Immature natural killer cell (primary cell): Measurements from ENCODE around the gene FGGY. TPM values are rescaled to one million over a fixed set of nuclear protein-coding genes. Genes with fewer than 3 reads are reported as not detected.

Experiments used
- DNase-seq, 3 donors: peaks; one replicate each; pipeline ENCODE4 v3.0.0; 2022; ENCODE audit warnings: mixed read lengths in 1 of 3
- H3K27ac Mint-ChIP-seq, 6 donors: one replicate each; pipeline ENCODE4 v1.8.0; 2020; ENCODE audit warnings: mixed read lengths in 6 of 6, mild to moderate bottlenecking in 5 of 6, inconsistent platforms in 4 of 6, moderate library complexity in 3 of 6
- H3K27me3 Mint-ChIP-seq, 3 donors: one replicate each; pipeline ENCODE4 v1.8.0; 2020 to 2021; ENCODE audit warnings: low read depth in 3 of 3, mild to moderate bottlenecking in 3 of 3, mixed read lengths in 3 of 3, moderate library complexity in 3 of 3, inconsistent platforms in 1 of 3
- H3K36me3 Mint-ChIP-seq, 3 donors: one replicate each; pipeline ENCODE4 v1.8.0; 2020; ENCODE audit warnings: mixed read lengths in 3 of 3, inconsistent platforms in 2 of 3, mild to moderate bottlenecking in 2 of 3
- H3K4me1 Mint-ChIP-seq, 2 donors: one replicate each; pipeline ENCODE4 v1.8.0; 2020; ENCODE audit warnings: inconsistent platforms in 2 of 2, mild to moderate bottlenecking in 2 of 2, mixed read lengths in 2 of 2, moderate library complexity in 1 of 2
- H3K4me3 Mint-ChIP-seq, 5 donors: one replicate each; pipeline ENCODE4 v1.8.0; 2020; ENCODE audit warnings: mild to moderate bottlenecking in 5 of 5, mixed read lengths in 5 of 5, inconsistent platforms in 3 of 5, moderate library complexity in 3 of 5
- H3K9me3 Mint-ChIP-seq, 6 donors: one replicate each; pipeline ENCODE4 v1.8.0; 2020; ENCODE audit warnings: mild to moderate bottlenecking in 6 of 6, mixed read lengths in 6 of 6, inconsistent platforms in 4 of 6, moderate library complexity in 3 of 6
- polyA plus RNA-seq, 3 donors: library from polyadenylated mRNA; unstranded; fragments of 300-500 nt; fragmentation: Illumina TruSeq; gene quantifications; one replicate each; pipeline ENCODE4 v1.2.3, GENCODE V29; 2021

Gene FGGY
- polyA plus RNA-seq, 3 donors from 2014 or later: 4.0 to 8.4 (median 5.1) TPM

DNA sequence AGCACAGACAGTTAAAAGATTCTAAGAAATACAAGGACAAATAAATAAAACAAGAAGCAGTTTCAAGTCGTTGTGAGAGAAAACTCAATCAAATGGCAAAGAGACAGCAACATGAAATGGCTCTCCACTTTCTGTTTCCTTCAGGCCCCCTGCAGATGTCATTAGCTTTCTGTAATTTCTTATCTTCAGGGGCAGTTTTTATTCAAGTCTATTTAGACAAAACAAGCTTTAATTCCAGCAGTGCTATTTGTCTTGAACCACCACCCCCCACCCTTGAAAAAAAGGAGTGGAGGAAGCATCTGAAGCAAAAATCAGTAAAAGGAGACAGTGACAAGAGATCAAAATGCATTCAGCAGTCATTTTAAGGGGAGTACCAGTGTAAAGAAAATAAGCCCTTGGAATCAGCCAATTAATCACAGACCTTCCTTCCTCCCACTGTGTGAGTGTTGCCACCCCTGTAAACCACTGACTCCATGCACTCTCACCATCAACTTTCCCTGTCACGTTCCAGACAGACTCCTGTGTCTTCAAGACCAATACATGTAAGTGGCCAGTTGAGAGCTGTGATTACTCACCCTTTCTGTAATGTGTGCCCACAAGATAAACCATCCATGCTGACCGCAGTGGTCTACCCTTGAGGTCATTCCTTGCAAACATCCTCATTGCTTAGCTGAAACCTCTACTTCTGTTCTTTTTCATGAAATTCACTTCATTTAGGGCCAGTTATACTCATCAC is 381.8 kb downstream of the FGGY start:
- Mint-ChIP-seq H3K4me1 (no peaks in the 10 kb centered on the region), H3K9me3 (no peaks in the 10 kb centered on the region), H3K36me3 (peaks cover 0 to 10% (median 0%) of the 10 kb centered on the region in 3 donors), H3K27ac (no peak overlapping the region), H3K4me3 (no peak overlapping the region), H3K27me3 (peaks cover 0 to 2% (median 0%) of the 10 kb centered on the region in 3 donors)
- DNase-seq: no peak

DNA sequence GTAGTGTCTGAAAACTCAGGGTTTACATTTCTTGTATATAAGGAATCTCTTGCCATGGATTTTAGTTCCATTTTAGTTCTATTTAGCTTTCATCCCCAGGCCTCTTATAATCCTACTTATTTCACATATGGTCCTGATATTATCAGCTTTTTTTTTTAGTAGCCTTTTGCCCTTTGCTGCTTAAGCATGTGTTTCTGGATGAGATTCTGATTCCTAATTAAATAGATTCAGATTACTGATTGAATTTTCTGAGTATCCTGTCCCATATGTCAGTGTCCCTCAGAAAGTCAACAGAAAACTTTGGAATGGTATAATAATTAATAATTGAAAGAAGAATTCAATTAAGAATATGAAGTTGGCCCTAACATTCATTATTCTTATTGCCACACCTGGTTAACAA is 383.1 kb downstream of the FGGY start:
- no peaks in the 10 kb centered on the region for H3K4me1 Mint-ChIP-seq
- DNase-seq: no peak
- no peaks in the 10 kb centered on the region for H3K9me3 Mint-ChIP-seq
- H3K27ac Mint-ChIP-seq: no peak overlapping the region
- peaks cover 0 to 2% (median 0%) of the 10 kb centered on the region in 3 donors for H3K27me3 Mint-ChIP-seq
- no peak overlapping the region for H3K4me3 Mint-ChIP-seq
- peaks cover 0 to 4% (median 0%) of the 10 kb centered on the region in 3 donors for H3K36me3 Mint-ChIP-seq

DNA sequence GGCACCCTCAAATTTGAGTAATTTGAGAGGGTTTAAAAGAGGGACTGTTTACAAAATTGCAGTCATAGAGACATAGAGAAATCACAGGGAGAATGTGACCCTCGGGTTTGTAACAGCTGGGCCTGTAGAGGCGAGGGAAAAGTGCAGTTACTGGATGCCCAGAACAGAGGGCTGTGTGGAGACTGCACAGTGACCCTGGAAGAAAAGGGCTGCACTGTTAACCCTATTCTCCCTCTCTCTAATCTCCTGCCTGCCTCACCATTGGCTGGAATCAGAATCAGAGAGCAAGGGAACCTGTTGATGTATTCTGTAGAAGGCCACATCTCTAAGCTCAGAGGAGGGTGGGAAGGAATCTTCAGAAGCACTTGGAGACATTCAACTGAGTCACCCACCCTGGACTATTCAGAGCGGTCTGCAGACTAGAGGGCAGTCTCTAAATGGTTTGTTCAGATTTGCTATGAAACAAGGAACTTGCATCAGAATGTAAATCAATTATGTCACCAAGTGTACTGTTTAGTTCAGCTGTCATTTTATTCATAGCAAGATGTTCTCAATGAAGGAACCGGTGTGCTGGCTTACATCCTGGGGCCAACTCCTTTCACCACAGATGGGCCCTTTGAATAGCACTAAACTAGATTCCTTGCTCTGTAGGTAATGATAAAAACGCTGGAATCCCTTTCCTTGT is 385.6 kb downstream of the FGGY start:
- Mint-ChIP-seq H3K27me3 (peaks cover 0 to 2% (median 0%) of the 10 kb centered on the region in 3 donors), H3K4me3 (no peak overlapping the region), H3K27ac (no peak overlapping the region), H3K9me3 (no peaks in the 10 kb centered on the region), H3K36me3 (peaks cover 0 to 4% (median 0%) of the 10 kb centered on the region in 3 donors), H3K4me1 (no peaks in the 10 kb centered on the region)
- no peak for DNase-seq

DNA sequence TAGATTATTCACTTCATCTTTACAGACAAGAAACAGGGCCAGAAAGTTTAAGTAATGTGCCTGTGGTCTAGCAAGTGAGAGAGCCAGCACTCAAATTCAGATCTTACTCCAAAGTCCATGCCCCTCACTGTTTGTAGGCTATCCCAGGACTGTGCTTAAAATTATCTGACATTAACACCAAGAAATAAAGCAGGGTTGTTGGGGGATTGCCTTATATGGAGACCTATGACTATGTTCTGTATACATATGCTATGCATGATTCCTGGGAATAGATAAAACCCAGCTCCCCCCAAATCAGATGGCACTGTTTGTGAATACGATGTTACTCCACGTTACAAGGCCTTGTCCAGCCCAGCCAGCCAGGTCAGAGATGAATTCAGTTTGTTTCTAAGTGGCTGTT is 386.3 kb downstream of the FGGY start:
- H3K4me3 Mint-ChIP-seq: no peak overlapping the region
- no peak for DNase-seq
- no peak overlapping the region for H3K27ac Mint-ChIP-seq
- no peaks in the 10 kb centered on the region for H3K9me3 Mint-ChIP-seq
- peaks cover 0 to 2% (median 0%) of the 10 kb centered on the region in 3 donors for H3K27me3 Mint-ChIP-seq
- no peaks in the 10 kb centered on the region for H3K4me1 Mint-ChIP-seq
- H3K36me3 Mint-ChIP-seq: no peaks in the 10 kb centered on the region

DNA sequence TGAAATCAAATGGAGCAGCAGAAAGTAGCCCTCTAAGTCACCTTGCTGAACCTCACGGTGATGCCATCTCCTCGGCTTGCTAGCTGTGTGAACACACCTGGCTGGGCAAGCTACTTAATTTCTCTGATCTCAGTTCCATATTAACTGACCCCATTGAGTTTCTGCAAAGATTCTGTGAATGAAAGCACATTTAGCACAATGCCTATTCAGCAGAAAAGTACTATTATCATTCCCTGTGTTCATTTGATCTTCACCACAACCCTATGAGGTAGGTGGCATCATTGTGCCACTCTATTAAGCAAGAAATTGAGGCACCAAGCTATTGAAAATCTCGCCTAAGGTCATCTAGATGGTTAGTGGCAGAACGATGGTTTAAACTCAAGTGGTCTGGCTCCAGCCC is 387.8 kb downstream of the FGGY start:
- H3K4me1 Mint-ChIP-seq: no peaks in the 10 kb centered on the region
- peaks cover 0 to 4% (median 4%) of the 10 kb centered on the region in 3 donors for H3K36me3 Mint-ChIP-seq
- H3K4me3 Mint-ChIP-seq: no peak overlapping the region
- H3K27me3 Mint-ChIP-seq: no peaks in the 10 kb centered on the region
- DNase-seq: no peak
- no peak overlapping the region for H3K27ac Mint-ChIP-seq
- peaks cover 0 to 2% (median 0%) of the 10 kb centered on the region in 6 donors for H3K9me3 Mint-ChIP-seq

DNA sequence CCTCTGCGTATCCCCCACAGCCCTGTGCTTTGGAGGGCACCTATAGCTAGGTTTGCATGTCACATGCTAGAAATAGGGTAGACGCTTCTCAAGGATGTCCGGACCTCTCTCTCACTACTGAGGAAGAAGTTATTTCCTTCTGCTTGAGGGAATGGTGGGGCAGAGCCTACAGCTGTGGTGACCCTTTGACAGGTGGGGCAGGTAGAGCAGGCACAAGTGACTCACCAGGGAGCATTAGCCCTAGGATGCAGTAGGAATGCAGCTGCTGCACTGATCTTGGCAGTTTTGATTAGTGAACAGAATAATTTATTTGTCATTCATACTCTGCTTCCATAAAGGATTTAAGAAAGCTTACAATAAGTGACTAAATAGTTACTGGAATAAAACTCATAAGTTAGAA is 388.2 kb downstream of the FGGY start:
- Mint-ChIP-seq H3K27me3 (no peaks in the 10 kb centered on the region), H3K36me3 (peaks cover 0 to 4% (median 4%) of the 10 kb centered on the region in 3 donors), H3K27ac (no peak overlapping the region), H3K4me1 (no peaks in the 10 kb centered on the region), H3K4me3 (no peak overlapping the region), H3K9me3 (peaks cover 0 to 2% (median 0%) of the 10 kb centered on the region in 6 donors)
- DNase-seq: no peak

DNA sequence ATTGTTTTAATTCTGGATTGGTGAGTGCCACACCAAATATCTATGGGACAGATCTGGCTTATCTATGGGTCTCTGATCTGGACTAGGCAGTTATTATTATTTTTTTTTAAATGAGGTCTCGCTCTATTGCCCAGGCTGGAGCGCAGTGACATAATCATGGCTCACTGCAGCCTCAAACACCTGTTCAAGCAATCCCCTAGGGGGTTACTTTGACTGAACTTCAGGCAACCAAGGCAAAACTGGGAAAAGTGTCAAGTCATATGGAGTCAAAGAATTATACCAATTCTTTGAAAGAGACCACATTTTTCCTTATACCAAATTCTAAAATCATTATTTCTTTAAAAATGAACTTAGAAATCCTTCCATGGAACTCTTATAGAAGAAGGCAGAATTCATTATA is 388.8 kb downstream of the FGGY start:
- H3K36me3 Mint-ChIP-seq: peaks cover 0 to 4% (median 4%) of the 10 kb centered on the region in 3 donors
- peaks cover 0 to 2% (median 0%) of the 10 kb centered on the region in 6 donors for H3K9me3 Mint-ChIP-seq
- no peak overlapping the region for H3K27ac Mint-ChIP-seq
- no peaks in the 10 kb centered on the region for H3K4me1 Mint-ChIP-seq
- no peaks in the 10 kb centered on the region for H3K27me3 Mint-ChIP-seq
- no peak overlapping the region for H3K4me3 Mint-ChIP-seq
- no peak for DNase-seq

DNA sequence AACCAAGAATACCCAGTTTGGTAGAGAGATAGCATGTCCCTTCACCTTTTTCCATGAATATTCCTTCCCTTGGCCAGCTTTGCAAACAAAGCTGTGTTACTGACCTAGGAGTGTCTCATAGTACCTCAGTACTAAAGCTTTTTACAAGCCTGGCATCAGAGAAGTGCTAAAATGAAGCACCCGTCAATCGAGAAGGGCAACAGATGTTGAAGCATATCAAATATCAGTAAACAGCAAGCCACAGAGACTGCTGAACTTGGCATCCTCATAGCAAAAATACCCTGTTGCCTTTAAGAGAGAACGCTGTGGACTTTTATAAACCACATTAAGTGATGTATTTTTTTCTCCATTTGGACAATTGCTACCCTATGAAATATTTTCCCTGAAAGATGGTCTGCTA is 389.3 kb downstream of the FGGY start:
- H3K4me3 Mint-ChIP-seq: no peak overlapping the region
- no peak overlapping the region for H3K27ac Mint-ChIP-seq
- no peaks in the 10 kb centered on the region for H3K4me1 Mint-ChIP-seq
- H3K27me3 Mint-ChIP-seq: no peaks in the 10 kb centered on the region
- peaks cover 0 to 4% (median 4%) of the 10 kb centered on the region in 3 donors for H3K36me3 Mint-ChIP-seq
- H3K9me3 Mint-ChIP-seq: peaks cover 0 to 2% (median 0%) of the 10 kb centered on the region in 6 donors
- no peak for DNase-seq

DNA sequence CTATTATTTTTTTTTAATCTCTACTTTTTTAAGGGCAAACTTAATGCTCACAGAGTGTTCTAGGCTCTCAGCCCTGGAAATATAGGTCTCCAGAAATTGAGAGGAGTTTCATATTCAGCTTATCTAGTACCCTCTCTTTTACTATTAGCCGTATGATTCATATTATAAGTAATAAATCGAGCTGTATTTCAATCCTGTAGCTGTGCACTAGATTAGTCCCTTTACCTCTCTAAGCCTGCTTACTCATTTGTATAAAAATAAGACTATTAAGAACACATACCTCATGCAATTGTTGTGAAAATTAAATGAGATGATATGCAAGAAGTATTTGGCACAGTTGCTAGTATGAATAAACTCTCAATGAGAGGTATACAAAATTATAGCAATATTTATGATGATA is 389.7 kb downstream of the FGGY start:
- no peak overlapping the region for H3K27ac Mint-ChIP-seq
- H3K27me3 Mint-ChIP-seq: no peaks in the 10 kb centered on the region
- H3K4me3 Mint-ChIP-seq: no peak overlapping the region
- H3K4me1 Mint-ChIP-seq: no peaks in the 10 kb centered on the region
- DNase-seq: no peak
- peaks cover 0 to 2% (median 0%) of the 10 kb centered on the region in 6 donors for H3K9me3 Mint-ChIP-seq
- peaks cover 0 to 4% (median 4%) of the 10 kb centered on the region in 3 donors for H3K36me3 Mint-ChIP-seq

DNA sequence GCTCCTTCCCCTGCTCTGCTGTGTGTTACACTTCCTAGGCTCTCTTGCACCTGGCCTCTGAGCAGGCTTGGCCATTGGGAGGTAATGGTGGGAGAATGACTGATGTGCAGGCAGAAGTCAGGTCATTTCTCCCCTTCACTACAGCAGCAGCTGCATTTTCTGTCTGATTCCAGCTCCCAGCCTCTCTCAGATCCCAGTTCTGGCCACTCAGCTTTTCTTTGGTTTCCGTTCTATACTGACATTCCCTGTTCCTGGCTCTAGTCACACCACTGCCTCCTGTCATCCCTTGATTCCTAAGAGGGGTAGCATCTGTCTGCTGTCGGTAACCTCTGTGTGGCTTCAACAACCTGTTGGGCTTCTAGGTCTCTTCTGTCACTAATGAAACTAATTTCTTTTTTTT is 390.2 kb downstream of the FGGY start:
- H3K27ac Mint-ChIP-seq: no peak overlapping the region

DNA sequence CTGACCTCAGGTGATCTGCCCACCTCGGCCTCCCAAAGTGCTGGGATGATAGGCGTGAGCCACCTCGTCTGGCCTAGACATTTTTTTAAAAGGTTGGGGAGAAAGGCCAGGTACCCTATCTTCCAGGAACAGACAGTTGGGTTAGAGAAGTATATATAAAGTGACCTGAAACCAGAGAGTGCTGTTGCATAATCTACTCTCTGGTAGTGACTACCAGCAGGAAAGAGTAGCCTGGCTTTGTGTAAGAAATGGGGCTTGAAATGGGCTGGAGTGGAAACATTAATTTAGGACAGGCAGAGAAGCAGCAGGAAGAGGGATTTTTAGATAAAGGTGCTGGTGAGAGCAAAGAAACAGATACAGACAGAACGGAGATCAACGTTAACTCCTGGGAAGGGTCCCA is 392.1 kb downstream of the FGGY start:
- peaks cover 0 to 1% (median 0%) of the 10 kb centered on the region in 3 donors for H3K27me3 Mint-ChIP-seq
- no peak for DNase-seq
- H3K4me3 Mint-ChIP-seq: no peak overlapping the region
- peaks cover 0 to 2% (median 0%) of the 10 kb centered on the region in 6 donors for H3K9me3 Mint-ChIP-seq
- no peaks in the 10 kb centered on the region for H3K4me1 Mint-ChIP-seq
- H3K27ac Mint-ChIP-seq: no peak overlapping the region
- H3K36me3 Mint-ChIP-seq: peaks cover 0 to 8% (median 4%) of the 10 kb centered on the region in 3 donors

More for the DNA sequence above, 390.2 kb downstream of the FGGY start:
- H3K27me3 Mint-ChIP-seq: no peaks in the 10 kb centered on the region
- peaks cover 0 to 4% (median 4%) of the 10 kb centered on the region in 3 donors for H3K36me3 Mint-ChIP-seq
- peaks cover 0 to 2% (median 0%) of the 10 kb centered on the region in 6 donors for H3K9me3 Mint-ChIP-seq
- H3K4me1 Mint-ChIP-seq: no peaks in the 10 kb centered on the region
- no peak for DNase-seq
- no peak overlapping the region for H3K4me3 Mint-ChIP-seq

DNA sequence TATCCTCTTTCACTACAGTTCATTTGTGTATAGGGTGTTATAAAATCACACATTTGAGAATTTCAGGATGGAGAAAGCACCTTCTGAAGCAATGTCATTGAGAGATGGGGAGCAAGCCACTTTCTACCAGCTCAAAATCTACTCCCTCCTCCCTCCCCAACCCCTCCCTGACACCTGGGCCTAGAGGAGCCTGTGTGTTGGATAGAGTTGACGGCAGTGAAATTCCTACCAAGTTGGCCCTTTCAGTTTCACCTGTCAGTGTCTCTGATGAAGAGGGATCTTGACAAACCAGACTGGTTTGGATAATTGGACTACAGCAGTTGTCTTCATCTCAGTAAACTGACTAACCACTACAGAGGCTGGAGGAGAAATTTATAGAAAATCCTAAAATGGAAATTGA is 392.8 kb downstream of the FGGY start:
- Mint-ChIP-seq H3K27me3 (peaks cover 0 to 1% (median 0%) of the 10 kb centered on the region in 3 donors), H3K27ac (no peak overlapping the region), H3K9me3 (peaks cover 0 to 2% (median 0%) of the 10 kb centered on the region in 6 donors), H3K36me3 (peaks cover 0 to 8% (median 4%) of the 10 kb centered on the region in 3 donors), H3K4me1 (no peaks in the 10 kb centered on the region), H3K4me3 (no peak overlapping the region)
- DNase-seq: no peak

DNA sequence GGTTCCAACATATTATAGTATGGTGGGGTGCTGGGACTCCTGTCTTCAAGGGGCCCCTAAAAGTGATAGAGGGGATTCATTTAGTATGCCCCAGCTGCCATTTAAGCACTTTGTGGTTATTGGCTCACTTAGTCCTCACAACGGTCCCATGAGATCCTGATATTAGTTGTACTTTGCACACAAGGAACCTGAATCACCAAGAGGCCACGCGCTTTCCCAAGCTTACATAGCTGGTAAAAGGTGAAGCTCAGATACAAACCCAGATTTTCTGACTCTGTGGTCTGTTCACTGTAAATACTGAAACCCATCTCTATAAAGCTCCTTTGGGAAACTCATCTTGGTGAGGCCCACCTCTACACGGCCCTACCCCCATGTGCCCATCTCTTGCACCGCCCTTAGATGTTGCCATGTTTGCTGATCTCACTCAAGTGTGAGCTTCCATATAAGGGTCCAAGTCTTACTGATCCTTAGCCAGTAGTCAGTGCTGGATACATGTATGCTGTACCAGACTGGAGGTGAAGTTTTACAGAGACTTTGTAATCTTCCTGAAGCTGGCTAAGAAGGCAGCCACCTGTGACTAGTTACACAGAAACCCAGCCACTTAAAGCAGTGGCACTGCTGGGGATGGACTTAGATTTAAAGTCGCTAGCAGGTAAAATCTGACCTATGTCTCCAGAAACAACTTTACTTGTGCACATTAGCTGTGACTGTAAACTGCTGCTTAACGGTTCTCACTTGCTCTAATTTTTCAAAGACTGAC is 393.5 kb downstream of the FGGY start:
- Mint-ChIP-seq H3K27me3 (peaks cover 0 to 1% (median 0%) of the 10 kb centered on the region in 3 donors), H3K4me1 (no peaks in the 10 kb centered on the region), H3K27ac (peak overlapping the region in 1 of 6 donors; percentile 17), H3K36me3 (peaks cover 0 to 8% (median 4%) of the 10 kb centered on the region in 3 donors), H3K9me3 (peaks cover 0 to 2% (median 0%) of the 10 kb centered on the region in 6 donors), H3K4me3 (no peak overlapping the region)
- DNase-seq: no peak
